Thyroid gland (tissue), 4 donors: ENCODE results near the gene EYS. TPM values are rescaled to one million over a fixed set of nuclear protein-coding genes. Genes with fewer than 3 reads are reported as not detected.

ENCODE experiments used
- DNase-seq, 2 donors: peaks; one replicate each; pipeline ENCODE4 v3.0.0-alpha.2; 2019
- H3K27ac ChIP-seq, 3 donors: fragments of 200-600 bp; sonication (generic); 1 replicate in 2 of 3; 2 replicates in 1 of 3; pipeline ENCODE4 v1.5.1; 2016 to 2019; ENCODE audit warnings: mild to moderate bottlenecking in 1 of 3, moderate library complexity in 1 of 3
- H3K27me3 ChIP-seq: fragments of 200-600 bp; sonication (generic); one replicate; pipeline ENCODE4 v1.5.1; 2019
- H3K36me3 ChIP-seq, 2 donors: fragments of 200-600 bp; sonication (generic); one replicate each; pipeline ENCODE4 v1.5.1; 2016 to 2019
- H3K4me1 ChIP-seq, 2 donors: fragments of 200-600 bp; sonication (generic); one replicate each; pipeline ENCODE4 v1.5.1; 2017 to 2019
- H3K4me3 ChIP-seq, 3 donors: fragments of 200-600 bp; sonication (generic); replicated peaks in 1 of 3; 1 replicate in 2 of 3; 2 replicates in 1 of 3; pipeline ENCODE4 v1.5.1; 2016; ENCODE audit warnings: mild to moderate bottlenecking in 1 of 3
- H3K9me3 ChIP-seq: fragments of 200-600 bp; sonication (generic); one replicate; pipeline ENCODE4 v1.5.1; 2017
- CTCF ChIP-seq, 6 experiments: fragments of 200-600 bp in 3 of 6; fragments of 450-650 bp in 3 of 6; sonication (generic) in 3 of 6; IDR thresholded peaks; one replicate each; pipeline ENCODE4 v1.5.1; 2016 to 2019; ENCODE audit warnings: antibody characterized with exemption in 6 of 6, mild to moderate bottlenecking in 2 of 6, inconsistent platforms in 1 of 6, moderate library complexity in 1 of 6
- POLR2A ChIP-seq, 2 donors: fragments of 450-650 bp; IDR thresholded peaks; one replicate each; pipeline ENCODE4 v1.6.1; 2017; ENCODE audit warnings: antibody characterized with exemption in 2 of 2, mild to moderate bottlenecking in 2 of 2, moderate library complexity in 1 of 2
- WGBS, 2 donors: methylation state at CpG; one replicate each; pipeline ENCODE4 v1.1.5; 2017; 5-methylcytosine and 5-hydroxymethylcytosine counted together
- intact Hi-C: fragments of 100-400 bp; cut with DNase I; formaldehyde crosslinking; loops from one replicate; pipeline ENCODE4 v1.15.1; 2023
- total RNA-seq, 4 donors: library from RNA; depleted of rRNA; stranded (reverse); fragments of >200 nt; gene quantifications; one replicate each; pipeline ENCODE4 v1.2.3, GENCODE V29; 2016

Gene EYS
- total RNA-seq: not detected

GRCh38 chr6:65707126-65707826, at the start of gene EYS:
Gene EYS (minus strand): TSS chr6:65707226. CDS start chr6:65495410, 211,816 bp downstream.
- no peaks in the 10 kb centered on the region for H3K27me3 ChIP-seq
- no peak for DNase-seq
- no peak within 1 kb of the TSS for H3K4me3 ChIP-seq
- no peaks in the 10 kb centered on the region for H3K36me3 ChIP-seq
- no peak within 1 kb of the TSS for H3K27ac ChIP-seq
- TF ChIP-seq CTCF (IDR thresholded peaks at IDR 0.05): no peak
- TF ChIP-seq POLR2A (IDR thresholded peaks at IDR 0.05): no peak
- intact Hi-C loops: no loop called here
- no peaks in the 10 kb centered on the region for H3K9me3 ChIP-seq
- no peaks in the 10 kb centered on the region for H3K4me1 ChIP-seq
- 91 to 92% methylated on average over 4 of the region's 4 CpGs for WGBS, 2 donors

GRCh38 chr6:65746302-65746701, 39.3 kb upstream of the EYS start:
- TF ChIP-seq POLR2A (IDR thresholded peaks at IDR 0.05): no peak
- no peak for TF ChIP-seq CTCF (IDR thresholded peaks at IDR 0.05)
- intact Hi-C loops: no loop called here
- no peak overlapping the region for H3K27ac ChIP-seq
- no peaks in the 10 kb centered on the region for H3K36me3 ChIP-seq
- no peak for DNase-seq
- 72 to 81% methylated on average over 4 of the region's 4 CpGs for WGBS, 2 donors
- no peaks in the 10 kb centered on the region for H3K4me1 ChIP-seq
- H3K9me3 ChIP-seq: no peaks in the 10 kb centered on the region
- no peaks in the 10 kb centered on the region for H3K27me3 ChIP-seq
- no peak overlapping the region for H3K4me3 ChIP-seq

GRCh38 chr6:65745614-65746013, 38.6 kb upstream of the EYS start:
- 86 to 92% methylated on average over 1 to 2 of the region's 2 CpGs for WGBS, 2 donors
- intact Hi-C loops: no loop called here
- Histone ChIP-seq H3K4me3 (no peak overlapping the region), H3K27ac (no peak overlapping the region), H3K36me3 (no peaks in the 10 kb centered on the region), H3K4me1 (no peaks in the 10 kb centered on the region), H3K27me3 (no peaks in the 10 kb centered on the region), H3K9me3 (no peaks in the 10 kb centered on the region)
- DNase-seq: no peak
- no peak for TF ChIP-seq CTCF (IDR thresholded peaks at IDR 0.05)

GRCh38 chr6:65728879-65729479, 22.0 kb upstream of the EYS start:
- TF ChIP-seq CTCF (IDR thresholded peaks at IDR 0.05) (no peak), POLR2A (IDR thresholded peaks at IDR 0.05) (no peak)
- no peak for DNase-seq
- Histone ChIP-seq H3K36me3 (no peaks in the 10 kb centered on the region), H3K4me3 (no peak overlapping the region), H3K27ac (no peak overlapping the region), H3K4me1 (no peaks in the 10 kb centered on the region), H3K27me3 (no peaks in the 10 kb centered on the region), H3K9me3 (no peaks in the 10 kb centered on the region)
- intact Hi-C loops: no loop called here
- 56 to 66% methylated on average over 3 of the region's 3 CpGs for WGBS, 2 donors

GRCh38 chr6:65719101-65719500, 12.1 kb upstream of the EYS start:
- no peaks in the 10 kb centered on the region for H3K27me3 ChIP-seq
- WGBS, 2 donors: 80 to 83% methylated on average over 3 of the region's 3 CpGs
- intact Hi-C loops: no loop called here
- TF ChIP-seq POLR2A (IDR thresholded peaks at IDR 0.05): no peak
- no peak for TF ChIP-seq CTCF (IDR thresholded peaks at IDR 0.05)
- no peaks in the 10 kb centered on the region for H3K4me1 ChIP-seq
- no peaks in the 10 kb centered on the region for H3K36me3 ChIP-seq
- no peaks in the 10 kb centered on the region for H3K9me3 ChIP-seq
- H3K27ac ChIP-seq: no peak overlapping the region
- H3K4me3 ChIP-seq: no peak overlapping the region
- no peak for DNase-seq
